ENCODE measurements around the gene EFNA5.
A peak's percentile ranks its signal among the peaks of the same experiment; 100 is the strongest.

GRCh38 chr5:107651325-107651724 is 19.4 kb downstream of the EFNA5 start:
- TF ChIP-seq CTCF (IDR thresholded peaks at IDR 0.05; ENCODE audit: control extremely low read depth in 1 of 3, insufficient read depth in 1 of 3, low read depth in 1 of 3, low read length in 3 of 3) (0 out of 4 replicates have a peak, but pooled peaks of 1 of the 3 experiments have one; percentile 12), GABPA (IDR thresholded peaks at IDR 0.05; ENCODE audit: borderline replicate concordance, insufficient read depth, low read length) (no peak), POLR2A (IDR thresholded peaks at IDR 0.05; ENCODE audit: control extremely low read depth in 1 of 2, low read depth in 2 of 2, low read length in 2 of 2) (no peak), POLR2AphosphoS5 (IDR thresholded peaks at IDR 0.05; ENCODE audit: low read depth, low read length) (no peak), ATF2 (IDR thresholded peaks at IDR 0.05; ENCODE audit: low read length) (no peak), GTF2F1 (IDR thresholded peaks at IDR 0.05; ENCODE audit: borderline replicate concordance, low read depth, low read length) (no peak), ZNF274 (IDR thresholded peaks at IDR 0.05; ENCODE audit: borderline replicate concordance, extremely low read depth, low read length) (no peak), BCL11A (IDR thresholded peaks at IDR 0.05; ENCODE audit: low read depth in 2 of 2, low read length in 2 of 2) (no peak), MAFK (IDR thresholded peaks at IDR 0.05; ENCODE audit: low read depth, low read length) (no peak), RXRA (IDR thresholded peaks at IDR 0.05; ENCODE audit: insufficient read depth, low read depth, low read length) (no peak), CHD1 (IDR thresholded peaks at IDR 0.05; ENCODE audit: low read depth, low read length) (no peak), FOSL1 (IDR thresholded peaks at IDR 0.05; ENCODE audit: insufficient read depth, low read depth, low read length) (no peak), RAD21 (IDR thresholded peaks at IDR 0.05 in 1 of 2, conservative IDR thresholded peaks at IDR 0.05 in 1 of 2; ENCODE audit: low read depth in 2 of 2, low read length in 2 of 2) (peak; percentile 41 to 56; a peak in 3 of 4 replicates)

Data from H1 (cell line).